ENCODE results near the gene USHBP1. TPM values are rescaled to one million over a fixed set of nuclear protein-coding genes. Genes with fewer than 3 reads are reported as not detected.

USHBP1 gene
- total and polyA plus RNA-seq, 2 of the 13 experiments (the other 11 are each of a cell fraction or from before 2014, with no cell fraction given): 0.15 to 1.5 TPM

DNA sequence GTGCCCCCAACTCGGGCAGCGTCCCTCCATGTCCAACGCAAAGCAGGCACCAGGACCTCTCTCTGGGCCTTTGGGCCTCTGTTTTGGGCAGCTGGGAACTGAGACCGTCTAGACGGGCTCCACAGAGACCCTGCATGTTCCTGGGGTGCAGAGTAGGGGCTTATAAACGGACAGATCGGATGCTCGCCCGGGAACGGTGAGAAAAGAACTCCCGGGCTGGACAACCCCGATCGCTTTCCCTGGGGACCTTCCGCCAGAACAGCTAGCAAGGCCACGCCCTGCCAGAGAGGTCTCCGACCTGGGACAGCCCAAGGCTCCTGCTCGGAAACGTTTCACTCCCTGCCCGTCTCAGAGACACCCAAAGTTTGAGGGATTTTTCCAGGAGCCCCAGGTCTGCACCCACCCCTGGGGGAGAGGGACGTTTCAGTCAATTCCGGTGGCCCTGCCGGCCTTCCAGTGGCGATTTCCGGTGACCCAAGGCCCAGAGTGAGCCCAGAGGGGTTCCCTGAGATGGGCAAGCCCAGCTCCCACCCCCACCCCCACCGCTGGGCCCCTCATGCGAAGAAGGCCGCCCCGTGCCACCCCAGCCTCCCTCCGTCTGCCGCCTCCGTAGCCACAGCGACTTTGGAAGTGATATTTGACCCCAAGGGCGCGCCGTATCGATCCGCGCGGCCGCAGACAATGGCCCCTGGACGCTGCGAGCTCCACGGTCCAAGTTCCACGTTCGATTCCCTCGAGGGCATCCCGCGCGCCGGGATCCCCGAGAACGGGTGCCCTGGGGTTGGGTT lies 20.5 kb downstream of the USHBP1 start (continued):
- TF ChIP-seq, protein P1, sequence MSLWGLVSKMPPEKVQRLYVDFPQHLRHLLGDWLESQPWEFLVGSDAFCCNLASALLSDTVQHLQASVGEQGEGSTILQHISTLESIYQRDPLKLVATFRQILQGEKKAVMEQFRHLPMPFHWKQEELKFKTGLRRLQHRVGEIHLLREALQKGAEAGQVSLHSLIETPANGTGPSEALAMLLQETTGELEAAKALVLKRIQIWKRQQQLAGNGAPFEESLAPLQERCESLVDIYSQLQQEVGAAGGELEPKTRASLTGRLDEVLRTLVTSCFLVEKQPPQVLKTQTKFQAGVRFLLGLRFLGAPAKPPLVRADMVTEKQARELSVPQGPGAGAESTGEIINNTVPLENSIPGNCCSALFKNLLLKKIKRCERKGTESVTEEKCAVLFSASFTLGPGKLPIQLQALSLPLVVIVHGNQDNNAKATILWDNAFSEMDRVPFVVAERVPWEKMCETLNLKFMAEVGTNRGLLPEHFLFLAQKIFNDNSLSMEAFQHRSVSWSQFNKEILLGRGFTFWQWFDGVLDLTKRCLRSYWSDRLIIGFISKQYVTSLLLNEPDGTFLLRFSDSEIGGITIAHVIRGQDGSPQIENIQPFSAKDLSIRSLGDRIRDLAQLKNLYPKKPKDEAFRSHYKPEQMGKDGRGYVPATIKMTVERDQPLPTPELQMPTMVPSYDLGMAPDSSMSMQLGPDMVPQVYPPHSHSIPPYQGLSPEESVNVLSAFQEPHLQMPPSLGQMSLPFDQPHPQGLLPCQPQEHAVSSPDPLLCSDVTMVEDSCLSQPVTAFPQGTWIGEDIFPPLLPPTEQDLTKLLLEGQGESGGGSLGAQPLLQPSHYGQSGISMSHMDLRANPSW (CRISPR knock-in tag; IDR thresholded peaks at IDR 0.05; ENCODE audit: borderline replicate concordance): no peak
- TF ChIP-seq, protein P2, sequence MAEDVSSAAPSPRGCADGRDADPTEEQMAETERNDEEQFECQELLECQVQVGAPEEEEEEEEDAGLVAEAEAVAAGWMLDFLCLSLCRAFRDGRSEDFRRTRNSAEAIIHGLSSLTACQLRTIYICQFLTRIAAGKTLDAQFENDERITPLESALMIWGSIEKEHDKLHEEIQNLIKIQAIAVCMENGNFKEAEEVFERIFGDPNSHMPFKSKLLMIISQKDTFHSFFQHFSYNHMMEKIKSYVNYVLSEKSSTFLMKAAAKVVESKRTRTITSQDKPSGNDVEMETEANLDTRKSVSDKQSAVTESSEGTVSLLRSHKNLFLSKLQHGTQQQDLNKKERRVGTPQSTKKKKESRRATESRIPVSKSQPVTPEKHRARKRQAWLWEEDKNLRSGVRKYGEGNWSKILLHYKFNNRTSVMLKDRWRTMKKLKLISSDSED (CRISPR knock-in tag; IDR thresholded peaks at IDR 0.05): no peak
- TF ChIP-seq HMGA1 (CRISPR knock-in tag; conservative IDR thresholded peaks at IDR 0.05) (no peak), RELA (CRISPR knock-in tag; IDR thresholded peaks at IDR 0.05) (no peak), ZNF337 (CRISPR knock-in tag; IDR thresholded peaks at IDR 0.05; ENCODE audit: borderline replicate concordance, low read depth) (0 out of 2 replicates have a peak, but pooled peaks have one; percentile 41), ZSCAN20 (CRISPR knock-in tag; IDR thresholded peaks at IDR 0.05; ENCODE audit: borderline replicate concordance) (no peak), ZNF530 (CRISPR knock-in tag; IDR thresholded peaks at IDR 0.05; ENCODE audit: low read depth) (no peak), FOXM1 (CRISPR knock-in tag; IDR thresholded peaks at IDR 0.05) (no peak), AHR (CRISPR knock-in tag; IDR thresholded peaks at IDR 0.05) (no peak), ZNF33A (CRISPR knock-in tag; IDR thresholded peaks at IDR 0.05; ENCODE audit: borderline replicate concordance) (no peak), ZBTB21 (CRISPR knock-in tag; IDR thresholded peaks at IDR 0.05) (no peak), ZNF260 (CRISPR knock-in tag; IDR thresholded peaks at IDR 0.05; ENCODE audit: borderline replicate concordance, low read depth) (no peak), XBP1 (CRISPR knock-in tag; IDR thresholded peaks at IDR 0.05) (no peak), ARID2 (CRISPR knock-in tag; IDR thresholded peaks at IDR 0.05; ENCODE audit: borderline replicate concordance) (no peak), IRF2 (CRISPR knock-in tag; IDR thresholded peaks at IDR 0.05) (peak; percentile 57; the same call in 1 of the 2 replicates)
- TF ChIP-seq, protein P3, sequence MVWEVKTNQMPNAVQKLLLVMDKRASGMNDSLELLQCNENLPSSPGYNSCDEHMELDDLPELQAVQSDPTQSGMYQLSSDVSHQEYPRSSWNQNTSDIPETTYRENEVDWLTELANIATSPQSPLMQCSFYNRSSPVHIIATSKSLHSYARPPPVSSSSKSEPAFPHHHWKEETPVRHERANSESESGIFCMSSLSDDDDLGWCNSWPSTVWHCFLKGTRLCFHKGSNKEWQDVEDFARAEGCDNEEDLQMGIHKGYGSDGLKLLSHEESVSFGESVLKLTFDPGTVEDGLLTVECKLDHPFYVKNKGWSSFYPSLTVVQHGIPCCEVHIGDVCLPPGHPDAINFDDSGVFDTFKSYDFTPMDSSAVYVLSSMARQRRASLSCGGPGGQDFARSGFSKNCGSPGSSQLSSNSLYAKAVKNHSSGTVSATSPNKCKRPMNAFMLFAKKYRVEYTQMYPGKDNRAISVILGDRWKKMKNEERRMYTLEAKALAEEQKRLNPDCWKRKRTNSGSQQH (CRISPR knock-in tag; IDR thresholded peaks at IDR 0.05; ENCODE audit: low read depth): no peak
- TF ChIP-seq, protein P4, sequence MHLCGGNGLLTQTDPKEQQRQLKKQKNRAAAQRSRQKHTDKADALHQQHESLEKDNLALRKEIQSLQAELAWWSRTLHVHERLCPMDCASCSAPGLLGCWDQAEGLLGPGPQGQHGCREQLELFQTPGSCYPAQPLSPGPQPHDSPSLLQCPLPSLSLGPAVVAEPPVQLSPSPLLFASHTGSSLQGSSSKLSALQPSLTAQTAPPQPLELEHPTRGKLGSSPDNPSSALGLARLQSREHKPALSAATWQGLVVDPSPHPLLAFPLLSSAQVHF (CRISPR knock-in tag; IDR thresholded peaks at IDR 0.05): 0 out of 2 replicates have a peak, but pooled peaks have one; percentile 59
- TF ChIP-seq, protein P5, sequence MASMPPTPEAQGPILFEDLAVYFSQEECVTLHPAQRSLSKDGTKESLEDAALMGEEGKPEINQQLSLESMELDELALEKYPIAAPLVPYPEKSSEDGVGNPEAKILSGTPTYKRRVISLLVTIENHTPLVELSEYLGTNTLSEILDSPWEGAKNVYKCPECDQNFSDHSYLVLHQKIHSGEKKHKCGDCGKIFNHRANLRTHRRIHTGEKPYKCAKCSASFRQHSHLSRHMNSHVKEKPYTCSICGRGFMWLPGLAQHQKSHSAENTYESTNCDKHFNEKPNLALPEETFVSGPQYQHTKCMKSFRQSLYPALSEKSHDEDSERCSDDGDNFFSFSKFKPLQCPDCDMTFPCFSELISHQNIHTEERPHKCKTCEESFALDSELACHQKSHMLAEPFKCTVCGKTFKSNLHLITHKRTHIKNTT (CRISPR knock-in tag; IDR thresholded peaks at IDR 0.05): no peak
- TF ChIP-seq, protein P6, sequence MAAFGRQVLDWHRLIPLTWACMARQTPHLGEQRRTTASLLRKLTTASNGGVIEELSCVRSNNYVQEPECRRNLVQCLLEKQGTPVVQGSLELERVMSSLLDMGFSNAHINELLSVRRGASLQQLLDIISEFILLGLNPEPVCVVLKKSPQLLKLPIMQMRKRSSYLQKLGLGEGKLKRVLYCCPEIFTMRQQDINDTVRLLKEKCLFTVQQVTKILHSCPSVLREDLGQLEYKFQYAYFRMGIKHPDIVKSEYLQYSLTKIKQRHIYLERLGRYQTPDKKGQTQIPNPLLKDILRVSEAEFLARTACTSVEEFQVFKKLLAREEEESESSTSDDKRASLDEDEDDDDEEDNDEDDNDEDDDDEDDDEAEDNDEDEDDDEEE (CRISPR knock-in tag; IDR thresholded peaks at IDR 0.05): no peak

All from HepG2 (cell line).